Endothelial cell of umbilical vein (primary cell): ENCODE data around the gene DCHS2. TPM values are rescaled to one million over a fixed set of nuclear protein-coding genes. Genes with fewer than 3 reads are reported as not detected.

Experiments used
- BruUV-seq: library from RNA; stranded (reverse); fragments of 400-500 nt; replicated peaks from 2 replicates; lab custom pipeline; 2021; lab: Mats Ljungman, UMichigan
- CTCF ChIA-PET: fragments of 300-600, 350-600 bp; sonication (Branson Sonifier 250); formaldehyde crosslinking; loops from one replicate; lab custom pipeline; 2021; ENCODE audit warnings: antibody characterized with exemption, inconsistent platforms; lab: Charles Lee
- POLR2A ChIA-PET: fragments of 300-600, 350-600 bp; sonication (Branson Sonifier 250); formaldehyde crosslinking; loops from one replicate; lab custom pipeline; 2021; ENCODE audit warnings: antibody characterized with exemption, inconsistent platforms; lab: Charles Lee
- DNase-seq: peaks from one replicate; pipeline ENCODE4 v3.0.0-alpha.2; 2011; ENCODE audit warnings: low read depth, low spot score
- FAIRE-seq: peaks from 2 replicates; lab custom pipeline; 2011; peaks lifted over from hg19 to GRCh38; lab: Jason Lieb, UNC
- H2AFZ ChIP-seq: 2 replicates; pipeline ENCODE4 v1.6.0; 2012; ENCODE audit warnings: low read depth, low read length, control low read depth, inconsistent platforms
- H3K27ac ChIP-seq: 2 replicates; pipeline ENCODE4 v1.5.1; 2011; ENCODE audit warnings: low read depth, mild to moderate bottlenecking, control low read depth, low read length, moderate library complexity; ENCODE audit not compliant: insufficient read depth
- H3K27me3 ChIP-seq, 2 experiments: 2 replicates each; pipeline versions ENCODE4 v1.6.0 to v1.6.1; 2011; ENCODE audit warnings: low read length in 2 of 2, mixed read lengths in 1 of 2; ENCODE audit not compliant: control insufficient read depth in 2 of 2, insufficient read depth in 2 of 2
- H3K36me3 ChIP-seq, 2 experiments: 2 replicates in 1 of 2; 3 replicates in 1 of 2; pipeline ENCODE4 v1.5.1; 2011; ENCODE audit warnings: low read length in 2 of 2, mild to moderate bottlenecking in 1 of 2, moderate library complexity in 1 of 2; ENCODE audit not compliant: control insufficient read depth in 2 of 2, insufficient read depth in 2 of 2; ENCODE audit errors: extremely low read depth in 1 of 2
- H3K4me1 ChIP-seq: 3 replicates; pipeline ENCODE4 v1.5.1; 2011; ENCODE audit warnings: mild to moderate bottlenecking, low read length; ENCODE audit not compliant: control insufficient read depth, insufficient read depth; ENCODE audit errors: extremely low read depth
- H3K4me2 ChIP-seq: 2 replicates; pipeline ENCODE4 v1.6.1; 2011; ENCODE audit warnings: low read length, control low read depth, mixed read lengths; ENCODE audit not compliant: insufficient read depth
- H3K4me3 ChIP-seq, 3 experiments: fragments of 200-600 bp in 1 of 3; sonication (generic), shearing (Covaris generic) in 1 of 3; replicated peaks in 1 of 3; 2 replicates each; pipeline ENCODE4 v1.5.1; 2011 to 2016; ENCODE audit warnings: control low read depth in 3 of 3, low read length in 3 of 3, mild to moderate bottlenecking in 2 of 3, inconsistent platforms in 1 of 3, low read depth in 1 of 3, moderate library complexity in 1 of 3; ENCODE audit not compliant: insufficient read depth in 1 of 3
- H3K79me2 ChIP-seq: 2 replicates; pipeline ENCODE4 v1.6.0; 2012; ENCODE audit warnings: low read length, inconsistent platforms; ENCODE audit not compliant: control insufficient read depth, insufficient read depth
- H3K9ac ChIP-seq: replicated peaks from 2 replicates; pipeline ENCODE3; 2011; ENCODE audit warnings: low read length, control low read depth; ENCODE audit not compliant: insufficient read depth; ENCODE audit errors: extremely low read depth
- H3K9me1 ChIP-seq: replicated peaks from 3 replicates; pipeline ENCODE4 v1.6.0; 2011; ENCODE audit warnings: mild to moderate bottlenecking, low read length; ENCODE audit not compliant: control insufficient read depth, insufficient read depth; ENCODE audit errors: extremely low read depth
- H3K9me3 ChIP-seq: replicated peaks from 2 replicates; pipeline ENCODE4 v1.5.1; 2012; ENCODE audit warnings: low read length, inconsistent platforms; ENCODE audit not compliant: control insufficient read depth, insufficient read depth
- H4K20me1 ChIP-seq: replicated peaks from 2 replicates; pipeline ENCODE3; 2011; ENCODE audit warnings: mild to moderate bottlenecking, low read length; ENCODE audit not compliant: control insufficient read depth, insufficient read depth; ENCODE audit errors: extremely low read depth
- EZH2 ChIP-seq: IDR thresholded peaks from 2 replicates; pipeline ENCODE4 v1.6.1; 2012; ENCODE audit warnings: borderline replicate concordance, low read depth, mild to moderate bottlenecking, moderate library complexity, low read length, inconsistent platforms; ENCODE audit not compliant: severe bottlenecking
- FOS ChIP-seq: IDR thresholded peaks from 2 replicates; pipeline ENCODE4 v1.6.1; 2011; ENCODE audit warnings: mild to moderate bottlenecking, low read length, moderate library complexity, borderline replicate concordance; ENCODE audit not compliant: insufficient read depth
- GATA2 ChIP-seq: IDR thresholded peaks from 2 replicates; pipeline ENCODE4 v1.7.0; 2011; ENCODE audit warnings: low read depth, mild to moderate bottlenecking, moderate library complexity, mixed read lengths, low read length; ENCODE audit not compliant: insufficient read length, insufficient read depth
- JUN ChIP-seq: IDR thresholded peaks from 2 replicates; pipeline ENCODE4 v1.6.1; 2011; ENCODE audit warnings: borderline replicate concordance, low read depth; ENCODE audit not compliant: insufficient read length, insufficient read depth
- MYC ChIP-seq: IDR thresholded peaks from one replicate; pipeline ENCODE4 v1.6.1; 2011; ENCODE audit warnings: mild to moderate bottlenecking, low read depth, low read length
- POLR2A ChIP-seq: IDR thresholded peaks from 2 replicates; pipeline ENCODE4 v1.6.1; 2012; ENCODE audit warnings: low read depth, mild to moderate bottlenecking, control low read depth, low read length
- POLR2AphosphoS5 ChIP-seq: IDR thresholded peaks from 2 replicates; pipeline ENCODE4 v1.6.1; 2012; ENCODE audit warnings: low read depth, mild to moderate bottlenecking, control low read depth, low read length, moderate library complexity; ENCODE audit not compliant: insufficient read depth
- dilution Hi-C: fragments of 300-500 bp; cut with MboI; formaldehyde crosslinking; loops from one replicate; pipeline ENCODE4 v1.15.0; 2019; ENCODE audit warnings: low sequenced_read_pairs; ENCODE audit not compliant: extremely low pct_ligation_motif_present
- intact Hi-C: fragments of 100-400 bp; cut with micrococcal nuclease; formaldehyde crosslinking; loops from one replicate; pipeline ENCODE4 v1.10.0; 2022
- polyA plus RNA-seq, 4 experiments: library from polyadenylated mRNA; depleted of rRNA in 3 of 4; stranded (reverse) in 3 of 4; unstranded in 1 of 4; fragments of >200 nt; gene quantifications; 2 replicates each; pipeline versions ENCODE4 v1.2.1 to v1.2.3, GENCODE V29; 2011 to 2012; ENCODE audit warnings: missing spikeins in 1 of 4
- total RNA-seq: library from RNA; stranded (reverse); gene quantifications from 2 replicates; pipeline ENCODE4 v1.2.3, GENCODE V29; 2021
- TF ChIP-seq, protein P1 (sequence below), 2 donors: IDR thresholded peaks; 1 replicate in 1 of 2; 2 replicates in 1 of 2; pipeline ENCODE4 v1.5.1; 2011; ENCODE audit warnings: low read length in 2 of 2, mild to moderate bottlenecking in 2 of 2, moderate library complexity in 2 of 2, control low read depth in 1 of 2, inconsistent platforms in 1 of 2, low read depth in 1 of 2; ENCODE audit not compliant: insufficient read depth in 1 of 2; ENCODE audit errors: extremely low read depth in 1 of 2
- TF ChIP-seq, protein P2 (sequence below): IDR thresholded peaks from 2 replicates; pipeline ENCODE4 v1.6.1; 2011; ENCODE audit not compliant: insufficient read depth, insufficient read length

DCHS2 gene
- total and polyA plus RNA-seq, 2 donors (not counting 3 experiments of a cell fraction or from before 2014, with no cell fraction given), result not detected

DNA sequence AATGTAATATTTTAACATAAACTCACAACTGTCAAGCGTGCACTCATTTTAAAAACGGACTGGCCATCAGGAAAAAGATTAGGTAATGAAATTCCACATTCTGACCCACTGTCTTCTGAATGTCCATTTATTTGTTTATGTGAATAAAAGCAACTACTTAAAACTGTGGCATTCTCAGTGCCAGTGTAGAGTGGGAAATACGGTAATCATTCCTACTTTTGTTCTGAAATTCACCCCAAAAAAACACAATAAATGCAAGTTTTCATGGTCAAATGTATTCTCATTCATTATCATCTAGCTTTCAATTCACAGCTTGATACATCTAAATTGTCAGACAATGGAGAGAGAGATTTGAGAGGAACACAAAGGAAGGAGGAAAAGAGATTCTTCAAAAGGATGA is 260.9 kb downstream of the DCHS2 start:
- no peak overlapping the region for H3K9ac ChIP-seq
- no peak overlapping the region for H3K4me3 ChIP-seq
- no TSS peak for BruUV-seq
- CTCF ChIA-PET, result no interaction called here
- intact Hi-C loops (no loop called here), dilution Hi-C loops (no loop called here)
- peaks cover 4% of the 10 kb centered on the region for H3K9me3 ChIP-seq
- FAIRE-seq (no peak), DNase-seq (no peak)
- no peak overlapping the region for H2AFZ ChIP-seq
- H3K79me2 ChIP-seq, result no peaks in the 10 kb centered on the region
- TF ChIP-seq POLR2AphosphoS5, result no peak
- TF ChIP-seq JUN, result no peak
- no peaks in the 10 kb centered on the region for H3K9me1 ChIP-seq
- no peaks in the 10 kb centered on the region for H3K36me3 ChIP-seq
- no peaks in the 10 kb centered on the region for H3K27me3 ChIP-seq
- POLR2A ChIA-PET, result no interaction called here
- no peak overlapping the region for H3K27ac ChIP-seq
- no peaks in the 10 kb centered on the region for H4K20me1 ChIP-seq
- no peaks in the 10 kb centered on the region for H3K4me1 ChIP-seq
- H3K4me2 ChIP-seq, result no peak overlapping the region

DNA sequence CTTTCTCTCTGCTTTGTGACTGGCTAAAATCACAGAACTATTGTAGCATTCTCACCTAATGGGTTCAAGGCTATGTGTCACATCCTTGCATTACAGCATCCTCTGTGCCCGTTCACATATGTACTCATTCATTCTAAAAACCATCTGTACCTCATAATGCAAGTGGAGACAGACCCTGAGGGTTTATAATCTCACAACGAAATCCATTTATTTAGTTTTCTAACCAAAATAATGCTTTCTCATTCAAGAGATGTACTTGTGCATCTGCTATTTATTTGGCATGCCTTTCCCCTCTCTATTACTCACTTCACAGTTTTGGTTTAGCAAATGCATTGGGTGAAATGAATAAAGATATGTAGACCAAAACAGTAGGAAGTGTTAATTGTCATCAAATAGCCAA is 261.5 kb downstream of the DCHS2 start:
- Histone ChIP-seq H3K9me1 (no peaks in the 10 kb centered on the region), H3K4me1 (no peaks in the 10 kb centered on the region), H4K20me1 (no peaks in the 10 kb centered on the region), H2AFZ (no peak overlapping the region), H3K9me3 (peaks cover 4% of the 10 kb centered on the region), H3K4me2 (no peak overlapping the region), H3K36me3 (no peaks in the 10 kb centered on the region), H3K27me3 (no peaks in the 10 kb centered on the region), H3K4me3 (no peak overlapping the region), H3K9ac (no peak overlapping the region), H3K79me2 (no peaks in the 10 kb centered on the region), H3K27ac (no peak overlapping the region)
- FAIRE-seq, result no peak
- CTCF ChIA-PET, result no interaction called here
- POLR2A ChIA-PET, result no interaction called here
- no peak for DNase-seq
- no TSS peak for BruUV-seq
- TF ChIP-seq, protein P1, sequence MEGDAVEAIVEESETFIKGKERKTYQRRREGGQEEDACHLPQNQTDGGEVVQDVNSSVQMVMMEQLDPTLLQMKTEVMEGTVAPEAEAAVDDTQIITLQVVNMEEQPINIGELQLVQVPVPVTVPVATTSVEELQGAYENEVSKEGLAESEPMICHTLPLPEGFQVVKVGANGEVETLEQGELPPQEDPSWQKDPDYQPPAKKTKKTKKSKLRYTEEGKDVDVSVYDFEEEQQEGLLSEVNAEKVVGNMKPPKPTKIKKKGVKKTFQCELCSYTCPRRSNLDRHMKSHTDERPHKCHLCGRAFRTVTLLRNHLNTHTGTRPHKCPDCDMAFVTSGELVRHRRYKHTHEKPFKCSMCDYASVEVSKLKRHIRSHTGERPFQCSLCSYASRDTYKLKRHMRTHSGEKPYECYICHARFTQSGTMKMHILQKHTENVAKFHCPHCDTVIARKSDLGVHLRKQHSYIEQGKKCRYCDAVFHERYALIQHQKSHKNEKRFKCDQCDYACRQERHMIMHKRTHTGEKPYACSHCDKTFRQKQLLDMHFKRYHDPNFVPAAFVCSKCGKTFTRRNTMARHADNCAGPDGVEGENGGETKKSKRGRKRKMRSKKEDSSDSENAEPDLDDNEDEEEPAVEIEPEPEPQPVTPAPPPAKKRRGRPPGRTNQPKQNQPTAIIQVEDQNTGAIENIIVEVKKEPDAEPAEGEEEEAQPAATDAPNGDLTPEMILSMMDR (IDR thresholded peaks at IDR 0.05; ENCODE audit: extremely low read depth in 1 of 2, insufficient read depth in 1 of 2, low read depth in 1 of 2, low read length in 2 of 2), result no peak
- TF ChIP-seq POLR2AphosphoS5 (no peak), EZH2 (no peak), MYC (no peak), POLR2A (no peak), JUN (no peak), GATA2 (no peak), FOS (no peak)
- TF ChIP-seq, protein P2, sequence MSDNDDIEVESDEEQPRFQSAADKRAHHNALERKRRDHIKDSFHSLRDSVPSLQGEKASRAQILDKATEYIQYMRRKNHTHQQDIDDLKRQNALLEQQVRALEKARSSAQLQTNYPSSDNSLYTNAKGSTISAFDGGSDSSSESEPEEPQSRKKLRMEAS, result no peak
- dilution Hi-C loops, result no loop called here
- intact Hi-C loops, result no loop called here
